Stimulated activated CD8-positive, alpha-beta memory T cell treated with anti-CD3 and anti-CD28 coated beads, Interleukin-7, amount 100 ng/mL, for 48 hours (primary cell): Measurements from ENCODE around the gene PAIP2B.
"Not testable (repeated sequence)": the region's sequence is repeated elsewhere in the genome, so short reads cannot be mapped to it uniquely, and the experiment has no call there.

Source experiments
- DNase-seq, 2 donors: peaks; one replicate each; pipeline ENCODE4 v3.0.0-alpha.2; 2020; ENCODE audit warnings: low read depth in 1 of 2; ENCODE audit errors: extremely low read depth in 1 of 2

The PAIP2B gene

GRCh38 chr2:71226965-71227560 is at the start of gene PAIP2B:
Gene PAIP2B (minus strand): TSS chr2:71227103. CDS start chr2:71202589, 24,514 bp downstream.
- peak; percentile 93 to 97 for DNase-seq

GRCh38 chr2:71275939-71276310 is 49.0 kb upstream of the PAIP2B start:
- no peak for DNase-seq

GRCh38 chr2:71269511-71270090 is 42.7 kb upstream of the PAIP2B start:
- no peak for DNase-seq

GRCh38 chr2:71263386-71263785 is 36.5 kb upstream of the PAIP2B start:
- DNase-seq = no peak

- no peak for DNase-seq
These were observed 34.6 kb upstream of the PAIP2B start for GRCh38 chr2:71261534-71261933.

- no peak for DNase-seq
These were observed 29.5 kb upstream of the PAIP2B start for GRCh38 chr2:71256421-71256820.

- no peak for DNase-seq
These were observed 27.9 kb upstream of the PAIP2B start for GRCh38 chr2:71254776-71255175.

GRCh38 chr2:71254078-71254477 is 27.2 kb upstream of the PAIP2B start:
- no peak for DNase-seq

GRCh38 chr2:71253476-71253875 is 26.6 kb upstream of the PAIP2B start:
- no peak for DNase-seq

- DNase-seq = no peak
These were observed 26.0 kb upstream of the PAIP2B start for GRCh38 chr2:71252862-71253261.

GRCh38 chr2:71250935-71251334 is 24.0 kb upstream of the PAIP2B start:
- no peak for DNase-seq

GRCh38 chr2:71244302-71244660 is 17.4 kb upstream of the PAIP2B start:
- no peak for DNase-seq

GRCh38 chr2:71243634-71244301 is 16.9 kb upstream of the PAIP2B start:
- DNase-seq = no peak

GRCh38 chr2:71240794-71241193 is 13.9 kb upstream of the PAIP2B start:
- no peak for DNase-seq

- DNase-seq = no peak
These were observed 11.2 kb upstream of the PAIP2B start for GRCh38 chr2:71238089-71238488.

- no peak for DNase-seq
These were observed 9.2 kb upstream of the PAIP2B start for GRCh38 chr2:71235930-71236587.

GRCh38 chr2:71233072-71233471 is 6.2 kb upstream of the PAIP2B start:
- DNase-seq = not testable (repeated sequence)

- no peak for DNase-seq
These were observed 573 bp downstream of the PAIP2B start for GRCh38 chr2:71226096-71226964.

- DNase-seq = no peak
These were observed 2.0 kb downstream of the PAIP2B start for GRCh38 chr2:71224935-71225334.

GRCh38 chr2:71224457-71224856 is 2.4 kb downstream of the PAIP2B start:
- no peak for DNase-seq

GRCh38 chr2:71223767-71224333 is 3.1 kb downstream of the PAIP2B start:
- DNase-seq = no peak
